Calu3 (cell line): Measurements from ENCODE around the gene MGAM2. TPM values are rescaled to one million over a fixed set of nuclear protein-coding genes. Genes with fewer than 3 reads are reported as not detected.

Experiments
- BruUV-seq: library from RNA; stranded (reverse); fragments of 400-500 nt; replicated peaks from 2 replicates; lab custom pipeline; 2021; lab: Mats Ljungman, UMichigan
- CTCF ChIA-PET: fragments of 300-600 bp; sonication (Branson Sonifier 250); formaldehyde crosslinking; loops from one replicate; lab custom pipeline; 2022; ENCODE audit warnings: antibody characterized with exemption; lab: Charles Lee
- DNase-seq: peaks from one replicate; pipeline ENCODE4 v3.0.0; 2022
- H3K27ac Mint-ChIP-seq: one replicate; pipeline ENCODE4 v1.8.0; 2022; ENCODE audit warnings: mixed read lengths; ENCODE audit not compliant: unreplicated experiment
- H3K27me3 Mint-ChIP-seq: one replicate; pipeline ENCODE4 v1.8.0; 2022; ENCODE audit warnings: mixed read lengths; ENCODE audit not compliant: unreplicated experiment
- H3K36me3 Mint-ChIP-seq: one replicate; pipeline ENCODE4 v1.8.0; 2022; ENCODE audit warnings: mild to moderate bottlenecking, moderate library complexity, mixed read lengths; ENCODE audit not compliant: insufficient read depth, unreplicated experiment
- H3K4me1 Mint-ChIP-seq: one replicate; pipeline ENCODE4 v1.8.0; 2022; ENCODE audit warnings: mild to moderate bottlenecking, low read depth, mixed read lengths; ENCODE audit not compliant: unreplicated experiment
- H3K4me3 Mint-ChIP-seq: one replicate; pipeline ENCODE4 v1.8.0; 2022; ENCODE audit warnings: mild to moderate bottlenecking, low read depth, moderate library complexity, mixed read lengths; ENCODE audit not compliant: unreplicated experiment
- H3K9me3 Mint-ChIP-seq: one replicate; pipeline ENCODE4 v1.8.0; 2022; ENCODE audit warnings: low read depth, mixed read lengths; ENCODE audit not compliant: unreplicated experiment
- intact Hi-C: fragments of 100-400 bp; cut with micrococcal nuclease; formaldehyde crosslinking; loops from one replicate; pipeline ENCODE4 v1.10.0; 2022; ENCODE audit not compliant: unreplicated experiment
- total RNA-seq: library from RNA; stranded (reverse); gene quantifications from 2 replicates; pipeline ENCODE4 v1.2.3, GENCODE V29; 2022
- TF ChIP-seq, protein P1 (sequence below): fragments of 200-600 bp; IDR thresholded peaks from one replicate; pipeline ENCODE4 v1.8.0; 2022; ENCODE audit warnings: antibody characterized with exemption; ENCODE audit not compliant: unreplicated experiment

Gene MGAM2
- total RNA-seq, 1 experiment from 2014 or later = 124 TPM

DNA sequence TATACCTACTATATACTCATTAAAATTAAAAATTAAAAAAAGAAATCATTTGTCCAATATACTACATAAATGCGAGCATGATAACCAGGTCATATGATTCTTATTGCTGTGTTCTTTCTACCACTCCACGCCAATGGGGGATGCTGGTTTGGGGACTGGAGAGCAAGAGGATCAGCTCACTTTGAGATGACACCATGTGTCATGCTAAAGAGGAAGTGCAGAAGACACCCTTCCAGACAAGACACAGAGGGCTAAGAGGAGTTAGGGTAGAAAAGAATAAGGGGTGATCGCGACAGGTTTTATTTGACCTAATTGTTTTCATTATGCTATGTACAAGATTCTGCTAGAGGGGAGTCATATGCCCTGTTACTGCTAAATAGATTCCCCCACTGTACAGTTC lies 33.8 kb upstream of the MGAM2 start:
- TF ChIP-seq, protein P1, sequence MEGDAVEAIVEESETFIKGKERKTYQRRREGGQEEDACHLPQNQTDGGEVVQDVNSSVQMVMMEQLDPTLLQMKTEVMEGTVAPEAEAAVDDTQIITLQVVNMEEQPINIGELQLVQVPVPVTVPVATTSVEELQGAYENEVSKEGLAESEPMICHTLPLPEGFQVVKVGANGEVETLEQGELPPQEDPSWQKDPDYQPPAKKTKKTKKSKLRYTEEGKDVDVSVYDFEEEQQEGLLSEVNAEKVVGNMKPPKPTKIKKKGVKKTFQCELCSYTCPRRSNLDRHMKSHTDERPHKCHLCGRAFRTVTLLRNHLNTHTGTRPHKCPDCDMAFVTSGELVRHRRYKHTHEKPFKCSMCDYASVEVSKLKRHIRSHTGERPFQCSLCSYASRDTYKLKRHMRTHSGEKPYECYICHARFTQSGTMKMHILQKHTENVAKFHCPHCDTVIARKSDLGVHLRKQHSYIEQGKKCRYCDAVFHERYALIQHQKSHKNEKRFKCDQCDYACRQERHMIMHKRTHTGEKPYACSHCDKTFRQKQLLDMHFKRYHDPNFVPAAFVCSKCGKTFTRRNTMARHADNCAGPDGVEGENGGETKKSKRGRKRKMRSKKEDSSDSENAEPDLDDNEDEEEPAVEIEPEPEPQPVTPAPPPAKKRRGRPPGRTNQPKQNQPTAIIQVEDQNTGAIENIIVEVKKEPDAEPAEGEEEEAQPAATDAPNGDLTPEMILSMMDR = no peak
- intact Hi-C loops = no loop called here
- CTCF ChIA-PET = no interaction called here
- no peaks in the 10 kb centered on the region for H3K27me3 Mint-ChIP-seq
- DNase-seq = no peak
- H3K4me1 Mint-ChIP-seq = no peaks in the 10 kb centered on the region
- H3K27ac Mint-ChIP-seq = no peak overlapping the region
- no TSS peak for BruUV-seq
- H3K9me3 Mint-ChIP-seq = no peaks in the 10 kb centered on the region
- no peak overlapping the region for H3K4me3 Mint-ChIP-seq
- H3K36me3 Mint-ChIP-seq = no peaks in the 10 kb centered on the region

- no peak overlapping the region for H3K4me3 Mint-ChIP-seq
- H3K27me3 Mint-ChIP-seq = no peaks in the 10 kb centered on the region
- TF ChIP-seq, protein P1 = no peak
- intact Hi-C loops = no loop called here
- no peaks in the 10 kb centered on the region for H3K9me3 Mint-ChIP-seq
- no peaks in the 10 kb centered on the region for H3K36me3 Mint-ChIP-seq
- H3K4me1 Mint-ChIP-seq = peaks cover 10% of the 10 kb centered on the region
- no TSS peak for BruUV-seq
- DNase-seq = no peak
- CTCF ChIA-PET = no interaction called here
- no peak overlapping the region for H3K27ac Mint-ChIP-seq
Measured at GRCh38 chr7:142083605-142084004, 27.9 kb upstream of the MGAM2 start.

DNA sequence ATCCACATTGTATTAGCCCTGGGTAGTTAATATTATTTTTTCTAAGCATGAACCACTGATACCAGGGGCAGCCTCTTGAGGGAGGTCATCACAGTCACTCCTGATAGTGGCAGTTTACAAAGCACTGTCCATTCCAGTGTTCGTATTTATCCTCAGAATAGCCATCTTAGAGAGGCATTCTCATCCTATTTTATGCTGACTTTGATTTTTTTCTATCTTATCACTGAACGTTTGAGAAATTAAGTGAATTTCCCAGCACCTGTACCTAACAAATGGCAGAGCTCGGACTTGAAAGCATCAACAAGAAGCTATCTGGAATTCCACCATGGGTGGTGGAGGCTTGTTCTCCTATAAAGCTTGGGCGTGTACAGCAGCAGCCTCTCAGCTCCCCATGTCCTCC lies 26.1 kb upstream of the MGAM2 start:
- DNase-seq = no peak
- CTCF ChIA-PET = no interaction called here
- no peak overlapping the region for H3K4me3 Mint-ChIP-seq
- intact Hi-C loops = no loop called here
- H3K27ac Mint-ChIP-seq = no peak overlapping the region
- no TSS peak for BruUV-seq
- H3K27me3 Mint-ChIP-seq = no peaks in the 10 kb centered on the region
- H3K36me3 Mint-ChIP-seq = no peaks in the 10 kb centered on the region
- H3K4me1 Mint-ChIP-seq = peaks cover 15% of the 10 kb centered on the region
- H3K9me3 Mint-ChIP-seq = no peaks in the 10 kb centered on the region
- TF ChIP-seq, protein P1 = no peak

DNA sequence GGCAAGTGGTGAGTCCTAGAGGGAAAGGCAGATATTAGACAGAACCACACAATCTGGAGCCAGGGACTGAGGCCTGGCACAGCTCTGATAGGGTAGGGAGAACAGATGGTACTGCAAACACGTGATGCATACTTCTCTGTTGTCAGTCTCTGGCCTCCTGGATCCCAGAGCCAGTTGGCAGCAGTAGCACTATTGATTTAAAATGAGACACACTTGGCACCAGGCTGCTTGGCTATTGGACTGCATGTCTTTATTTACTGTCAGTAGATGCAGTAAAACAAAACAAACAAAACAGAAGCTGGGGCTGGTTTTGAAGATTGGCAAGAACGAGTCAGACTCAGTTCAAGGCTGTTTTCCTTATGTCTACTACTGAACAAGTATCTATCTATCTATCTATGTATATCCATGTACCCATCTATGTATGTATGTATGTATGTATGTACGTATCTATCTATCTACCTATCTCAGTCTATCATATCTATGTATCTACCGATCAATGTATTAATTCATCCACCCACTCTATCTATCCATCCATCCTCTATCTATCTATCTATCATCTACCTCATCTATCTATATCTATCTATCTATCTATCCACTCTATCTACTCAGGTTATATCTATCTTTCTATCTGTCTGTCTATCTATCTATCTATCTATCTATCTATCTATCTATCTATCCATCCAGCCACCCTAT lies 23.4 kb upstream of the MGAM2 start:
- H3K27me3 Mint-ChIP-seq = no peaks in the 10 kb centered on the region
- no peaks in the 10 kb centered on the region for H3K36me3 Mint-ChIP-seq
- peaks cover 15% of the 10 kb centered on the region for H3K4me1 Mint-ChIP-seq
- CTCF ChIA-PET = no interaction called here
- no peak for DNase-seq
- H3K4me3 Mint-ChIP-seq = no peak overlapping the region
- intact Hi-C loops = no loop called here
- H3K9me3 Mint-ChIP-seq = no peaks in the 10 kb centered on the region
- BruUV-seq = no TSS peak
- TF ChIP-seq, protein P1 = no peak
- no peak overlapping the region for H3K27ac Mint-ChIP-seq
